Bronchial epithelial cell (primary cell): ENCODE data around the gene EMSY. TPM values are rescaled to one million over a fixed set of nuclear protein-coding genes. Genes with fewer than 3 reads are reported as not detected.

Experiments used
- DNase-seq: peaks from one replicate; pipeline ENCODE4 v3.0.0-alpha.2; 2010; ENCODE audit warnings: low read depth
- FAIRE-seq: peaks from 2 replicates; lab custom pipeline; 2011; peaks lifted over from hg19 to GRCh38; lab: Jason Lieb, UNC
- H3K27me3 ChIP-seq: 2 replicates; pipeline ENCODE4 v1.5.1; 2011; ENCODE audit warnings: low read length; ENCODE audit not compliant: control insufficient read depth, insufficient read depth
- H3K36me3 ChIP-seq: 2 replicates; pipeline ENCODE4 v1.5.1; 2011; ENCODE audit warnings: low read length; ENCODE audit not compliant: control insufficient read depth, insufficient read depth
- H3K4me3 ChIP-seq: 2 replicates; pipeline ENCODE4 v1.5.1; 2011; ENCODE audit warnings: mild to moderate bottlenecking, low read depth, low read length, control low read depth
- total RNA-seq: library from RNA; depleted of rRNA; stranded (reverse); fragments of >200 nt; gene quantifications from 2 replicates; pipeline ENCODE4 v1.2.1, GENCODE V29; 2014
- TF ChIP-seq, protein P1 (sequence below): IDR thresholded peaks from 2 replicates; pipeline ENCODE4 v1.5.1; 2011; ENCODE audit warnings: mild to moderate bottlenecking, moderate library complexity, low read length, control low read depth, inconsistent platforms; ENCODE audit not compliant: insufficient read depth, severe bottlenecking

The EMSY gene
- total RNA-seq, 1 donor from 2014 or later, result 6.1 TPM

GRCh38 chr11:76561245-76561644 lies 116.4 kb downstream of the EMSY start:
- TF ChIP-seq, protein P1, sequence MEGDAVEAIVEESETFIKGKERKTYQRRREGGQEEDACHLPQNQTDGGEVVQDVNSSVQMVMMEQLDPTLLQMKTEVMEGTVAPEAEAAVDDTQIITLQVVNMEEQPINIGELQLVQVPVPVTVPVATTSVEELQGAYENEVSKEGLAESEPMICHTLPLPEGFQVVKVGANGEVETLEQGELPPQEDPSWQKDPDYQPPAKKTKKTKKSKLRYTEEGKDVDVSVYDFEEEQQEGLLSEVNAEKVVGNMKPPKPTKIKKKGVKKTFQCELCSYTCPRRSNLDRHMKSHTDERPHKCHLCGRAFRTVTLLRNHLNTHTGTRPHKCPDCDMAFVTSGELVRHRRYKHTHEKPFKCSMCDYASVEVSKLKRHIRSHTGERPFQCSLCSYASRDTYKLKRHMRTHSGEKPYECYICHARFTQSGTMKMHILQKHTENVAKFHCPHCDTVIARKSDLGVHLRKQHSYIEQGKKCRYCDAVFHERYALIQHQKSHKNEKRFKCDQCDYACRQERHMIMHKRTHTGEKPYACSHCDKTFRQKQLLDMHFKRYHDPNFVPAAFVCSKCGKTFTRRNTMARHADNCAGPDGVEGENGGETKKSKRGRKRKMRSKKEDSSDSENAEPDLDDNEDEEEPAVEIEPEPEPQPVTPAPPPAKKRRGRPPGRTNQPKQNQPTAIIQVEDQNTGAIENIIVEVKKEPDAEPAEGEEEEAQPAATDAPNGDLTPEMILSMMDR, result no peak
- Histone ChIP-seq H3K4me3 (no peak overlapping the region), H3K36me3 (no peaks in the 10 kb centered on the region), H3K27me3 (no peaks in the 10 kb centered on the region)
- no peak for DNase-seq
- FAIRE-seq, result no peak

DNA sequence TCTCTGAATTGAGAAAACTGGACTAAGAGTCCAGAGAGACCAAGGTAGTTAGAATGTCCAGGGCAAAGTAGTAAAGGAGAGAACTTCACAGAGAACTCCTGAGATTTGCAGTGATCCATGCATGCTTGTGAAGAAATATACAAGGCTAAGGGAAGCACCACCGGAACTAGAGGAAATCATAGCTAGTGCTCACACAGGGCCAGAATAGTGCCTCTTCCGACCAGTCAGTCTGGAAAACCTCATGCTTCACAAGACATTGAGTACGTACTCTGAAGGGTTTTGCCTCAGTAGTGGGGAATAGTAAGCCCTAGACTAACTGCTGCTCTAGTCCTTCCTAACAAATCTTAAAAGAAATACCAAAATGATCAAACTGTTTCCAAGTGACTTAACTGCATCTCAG lies 117.7 kb downstream of the EMSY start:
- no peak for FAIRE-seq

DNA sequence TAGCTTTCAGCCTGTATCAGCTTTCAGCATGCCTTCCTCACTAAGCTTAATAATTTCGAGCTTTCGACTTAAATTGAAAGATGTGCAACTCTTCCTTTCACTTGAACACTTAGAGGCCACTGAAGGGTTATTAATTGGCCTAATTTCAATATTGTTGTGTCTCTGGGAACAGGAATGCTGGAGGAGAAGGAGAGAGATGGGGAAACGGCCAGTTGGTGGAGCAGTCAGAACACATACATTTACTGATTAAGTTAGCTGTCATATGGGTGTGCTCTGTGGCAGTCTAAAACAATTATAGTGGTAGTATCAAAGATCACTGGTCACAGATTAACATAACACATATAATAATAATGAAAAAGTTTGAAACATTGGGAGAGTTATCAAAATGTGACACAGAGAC lies 119.5 kb downstream of the EMSY start:
- TF ChIP-seq, protein P1, result no peak
- Histone ChIP-seq H3K36me3 (no peaks in the 10 kb centered on the region), H3K4me3 (no peak overlapping the region), H3K27me3 (no peaks in the 10 kb centered on the region)
- DNase-seq, result no peak
- no peak for FAIRE-seq

More for the DNA sequence above, 117.7 kb downstream of the EMSY start:
- no peaks in the 10 kb centered on the region for H3K27me3 ChIP-seq
- H3K4me3 ChIP-seq, result no peak overlapping the region
- no peak for DNase-seq
- TF ChIP-seq, protein P1, result no peak
- H3K36me3 ChIP-seq, result no peaks in the 10 kb centered on the region

DNA sequence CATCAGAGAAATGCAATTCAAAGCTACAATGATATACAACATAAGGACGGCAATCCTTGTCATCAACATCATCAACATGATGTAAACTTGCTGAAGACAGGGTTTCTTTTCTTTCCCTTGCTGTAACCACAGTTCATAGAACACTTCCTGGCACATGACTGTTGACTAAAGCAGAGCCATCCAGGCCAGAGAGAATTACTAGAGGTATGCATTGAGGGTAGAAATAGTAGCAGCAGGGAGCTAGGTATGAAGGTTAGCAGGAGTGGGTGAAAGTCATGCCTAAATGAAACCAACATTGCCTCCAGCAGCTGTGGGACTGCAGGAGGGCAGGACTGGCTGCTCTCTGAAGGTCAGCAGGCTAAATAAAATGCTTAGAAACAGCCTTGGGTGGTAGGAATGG lies 122.0 kb downstream of the EMSY start:
- DNase-seq, result no peak
- no peak for FAIRE-seq
- Histone ChIP-seq H3K27me3 (no peaks in the 10 kb centered on the region), H3K4me3 (no peak overlapping the region), H3K36me3 (no peaks in the 10 kb centered on the region)
- TF ChIP-seq, protein P1, result no peak

- Histone ChIP-seq H3K36me3 (no peaks in the 10 kb centered on the region), H3K27me3 (no peaks in the 10 kb centered on the region), H3K4me3 (no peak overlapping the region)
- TF ChIP-seq, protein P1, result no peak
- no peak for FAIRE-seq
- DNase-seq, result no peak
Observed at GRCh38 chr11:76567261-76567660, 122.4 kb downstream of the EMSY start.

DNA sequence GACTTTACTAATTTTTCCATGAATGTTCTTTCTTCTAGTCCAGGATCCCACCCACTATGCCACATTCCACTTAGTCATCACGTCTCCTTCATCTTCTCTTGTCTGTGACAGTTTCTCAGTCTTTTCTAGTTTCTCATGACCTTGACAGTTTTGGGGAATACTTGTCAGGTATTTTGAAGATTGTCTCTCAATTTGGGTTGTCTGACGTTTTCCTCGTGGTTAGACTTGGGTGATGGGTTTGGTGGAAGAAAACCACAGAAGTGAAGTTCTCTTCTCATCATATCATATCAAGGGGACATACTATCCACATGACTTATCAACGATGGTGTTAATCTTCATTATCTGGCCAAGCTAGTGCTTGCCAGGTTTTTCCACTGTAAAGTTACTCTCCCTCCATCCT lies 123.3 kb downstream of the EMSY start:
- Histone ChIP-seq H3K36me3 (no peaks in the 10 kb centered on the region), H3K27me3 (no peaks in the 10 kb centered on the region), H3K4me3 (no peak overlapping the region)
- TF ChIP-seq, protein P1, result no peak
- no peak for DNase-seq
- no peak for FAIRE-seq
